HCT116 (cell line): ENCODE measurements around the gene DHX34. TPM values are rescaled to one million over a fixed set of nuclear protein-coding genes. Genes with fewer than 3 reads are reported as not detected.

ENCODE experiments used
- ATAC-seq: fragments of 200-7000 bp; cut with Tn5 transposase; 2 replicates; pipeline ENCODE4 v1.9.1; 2020; ENCODE audit warnings: mild to moderate bottlenecking, moderate library complexity
- BruUV-seq: library from RNA; stranded (reverse); fragments of 400-500 nt; replicated peaks from 2 replicates; lab custom pipeline; 2021; lab: Mats Ljungman, UMichigan
- CTCF ChIA-PET: fragments of 300-600 bp; sonication (Branson Sonifier 250); formaldehyde crosslinking; loops from one replicate; lab custom pipeline; 2021; ENCODE audit warnings: antibody characterized with exemption; lab: Charles Lee
- POLR2A ChIA-PET: fragments of 300-600, 350-600 bp; sonication (Branson Sonifier 250); formaldehyde crosslinking; loops from one replicate; lab custom pipeline; 2021; ENCODE audit warnings: antibody characterized with exemption; lab: Charles Lee
- RAD21 ChIA-PET, 2 experiments: fragments of 300-600 bp; sonication (Branson Sonifier 250); formaldehyde crosslinking; loops; one replicate each; lab custom pipeline; 2023; ENCODE audit warnings: low total read pairs in 2 of 2; ENCODE audit not compliant: uncharacterized antibody in 2 of 2, unreplicated experiment in 2 of 2, low non-redundant PET in 1 of 2; lab: Charles Lee
- DNase-seq: peaks from one replicate; pipeline ENCODE4 v3.0.0-alpha.2; 2010; ENCODE audit warnings: low read depth, low spot score
- H2AFZ ChIP-seq: fragments of 200-600 bp; shearing (Covaris generic), sonication (generic); 2 replicates; pipeline ENCODE4 v1.6.1; 2017; ENCODE audit warnings: low read depth, mixed run types, mixed read lengths, antibody characterized with exemption, low read length; ENCODE audit not compliant: poor library complexity, severe bottlenecking
- H3K27ac ChIP-seq: 2 replicates; pipeline ENCODE4 v1.5.1; 2012; ENCODE audit warnings: low read depth, low read length
- H3K27me3 ChIP-seq: fragments of 200-600 bp; sonication (generic); 2 replicates; pipeline ENCODE4 v1.6.1; 2016; ENCODE audit warnings: mixed run types, low read length, mixed read lengths; ENCODE audit not compliant: insufficient read depth
- H3K36me3 ChIP-seq, 2 experiments: fragments of 200-500 bp in 1 of 2; fragments of 200-600 bp in 1 of 2; sonication (Bioruptor generic) in 1 of 2; sonication (generic) in 1 of 2; 2 replicates each; pipeline versions ENCODE4 v1.5.1 to v1.6.1; 2014 to 2016; ENCODE audit warnings: low read length in 2 of 2, inconsistent platforms in 1 of 2, mixed read lengths in 1 of 2, mixed run types in 1 of 2; ENCODE audit not compliant: insufficient read depth in 2 of 2, control insufficient read depth in 1 of 2
- H3K4me1 ChIP-seq, 2 experiments: fragments of 200-600 bp in 1 of 2; sonication (generic) in 1 of 2; 2 replicates each; pipeline versions ENCODE4 v1.5.1 to v1.6.1; 2012 to 2017; ENCODE audit warnings: low read length in 2 of 2, inconsistent platforms in 1 of 2, mild to moderate bottlenecking in 1 of 2, mixed read lengths in 1 of 2, mixed run types in 1 of 2, moderate library complexity in 1 of 2; ENCODE audit not compliant: insufficient read depth in 2 of 2, control insufficient read depth in 1 of 2
- H3K4me2 ChIP-seq: fragments of 200-600 bp; sonication (generic); 2 replicates; pipeline ENCODE4 v1.6.1; 2017; ENCODE audit warnings: mixed run types, low read length, mixed read lengths
- H3K4me3 ChIP-seq, 2 experiments: fragments of 200-600 bp in 1 of 2; sonication (generic) in 1 of 2; replicated peaks in 1 of 2; 2 replicates each; pipeline ENCODE4 v1.5.1; 2011 to 2016; ENCODE audit warnings: low read length in 2 of 2, control low read depth in 1 of 2, low read depth in 1 of 2, mild to moderate bottlenecking in 1 of 2, mixed read lengths in 1 of 2, mixed run types in 1 of 2
- H3K79me2 ChIP-seq: fragments of 200-600 bp; sonication (generic); 2 replicates; pipeline ENCODE4 v1.6.1; 2017; ENCODE audit warnings: mild to moderate bottlenecking, mixed run types, low read length, moderate library complexity, mixed read lengths; ENCODE audit not compliant: insufficient read depth
- H3K9ac ChIP-seq: fragments of 200-600 bp; sonication (generic); 2 replicates; pipeline ENCODE4 v1.6.1; 2016; ENCODE audit warnings: low read length, mixed read lengths
- H3K9me2 ChIP-seq: fragments of 200-600 bp; sonication (generic), shearing (Covaris generic); 2 replicates; pipeline ENCODE4 v1.6.1; 2017; ENCODE audit warnings: mixed run types, mild to moderate bottlenecking, moderate library complexity; ENCODE audit not compliant: insufficient read depth
- H3K9me3 ChIP-seq, 2 experiments: fragments of 200-500 bp in 1 of 2; fragments of 200-600 bp in 1 of 2; sonication (Bioruptor generic) in 1 of 2; sonication (generic) in 1 of 2; 2 replicates each; pipeline ENCODE4 v1.6.1; 2014 to 2017; ENCODE audit warnings: low read length in 2 of 2, mixed read lengths in 2 of 2, inconsistent platforms in 1 of 2, low read depth in 1 of 2, mild to moderate bottlenecking in 1 of 2, mixed run types in 1 of 2, moderate library complexity in 1 of 2; ENCODE audit not compliant: control insufficient read depth in 1 of 2, insufficient read depth in 1 of 2
- H4K20me1 ChIP-seq: fragments of 200-600 bp; sonication (generic), shearing (Covaris generic); 2 replicates; pipeline ENCODE4 v1.6.1; 2017; ENCODE audit warnings: mixed run types, mild to moderate bottlenecking, moderate library complexity; ENCODE audit not compliant: insufficient read depth
- CEBPB ChIP-seq: IDR thresholded peaks from 2 replicates; pipeline ENCODE4 v1.6.1; 2012; ENCODE audit warnings: low read depth
- EZH2 ChIP-seq: fragments of 200-600 bp; sonication (generic); IDR thresholded peaks from 2 replicates; pipeline ENCODE4 v1.6.1; 2017; ENCODE audit warnings: antibody characterized with exemption, mixed run types
- EZH2phosphoT487 ChIP-seq: fragments of 200-600 bp; IDR thresholded peaks from 2 replicates; pipeline ENCODE4 v1.6.1; 2018; ENCODE audit warnings: antibody characterized with exemption, borderline replicate concordance
- JUND ChIP-seq: IDR thresholded peaks from 2 replicates; pipeline ENCODE4 v1.6.1; 2012
- RAD21 ChIP-seq: IDR thresholded peaks from 2 replicates; pipeline ENCODE4 v1.6.1; 2012; ENCODE audit warnings: low read depth, mild to moderate bottlenecking
- REST ChIP-seq: IDR thresholded peaks from 2 replicates; pipeline ENCODE4 v1.6.1; 2012; ENCODE audit warnings: low read depth
- SIN3A ChIP-seq: IDR thresholded peaks from 2 replicates; pipeline ENCODE4 v1.6.1; 2012; ENCODE audit warnings: low read depth
- ZBTB33 ChIP-seq: IDR thresholded peaks from 2 replicates; pipeline ENCODE4 v1.6.1; 2011; ENCODE audit warnings: mild to moderate bottlenecking, low read length, moderate library complexity; ENCODE audit not compliant: insufficient replicate concordance; ENCODE audit errors: extremely low read depth
- intact Hi-C: fragments of 100-400 bp; cut with micrococcal nuclease; formaldehyde crosslinking; loops from 2 replicates; pipeline ENCODE4 v1.10.0; 2022
- total RNA-seq: library from RNA; stranded (reverse); gene quantifications from one replicate; pipeline ENCODE4 v1.2.1, GENCODE V29; 2021; ENCODE audit not compliant: unreplicated experiment

DHX34 gene
- total RNA-seq, 1 experiment from 2014 or later: 30.5 TPM

GRCh38 chr19:47378246-47378645 is 29.1 kb downstream of the DHX34 start (continued):
- no peak for TF ChIP-seq ZBTB33
- no peak for TF ChIP-seq SIN3A
- TF ChIP-seq RAD21: no peak
- no peak for TF ChIP-seq JUND
- no peak for TF ChIP-seq REST

GRCh38 chr19:47379381-47379938 is 30.3 kb downstream of the DHX34 start:
- Histone ChIP-seq H3K4me3 (no peak overlapping the region), H3K9me3 (no peaks in the 10 kb centered on the region), H3K79me2 (no peaks in the 10 kb centered on the region), H3K27me3 (no peaks in the 10 kb centered on the region), H4K20me1 (no peaks in the 10 kb centered on the region), H3K9me2 (no peaks in the 10 kb centered on the region), H3K4me2 (no peak overlapping the region), H2AFZ (no peak overlapping the region), H3K9ac (no peak overlapping the region), H3K4me1 (0 out of 4 replicates have a peak, but pooled peaks cover 0 to 4% of the 10 kb centered on the region in 2 experiments), H3K27ac (no peak overlapping the region), H3K36me3 (peaks cover 19 to 38% of the 10 kb centered on the region in 2 experiments; a peak in 3 of 4 replicates)
- no TSS peak for BruUV-seq
- ChIA-PET CTCF (no interaction called here), POLR2A (no interaction called here), RAD21 (no interaction called here)
- ATAC-seq: no peak
- no peak for DNase-seq
- TF ChIP-seq EZH2 (no peak), CEBPB (no peak), EZH2phosphoT487 (no peak), RAD21 (no peak)
- intact Hi-C loops: no loop called here
